ENCODE measurements around the gene UBXN4. TPM values are rescaled to one million over a fixed set of nuclear protein-coding genes. Genes with fewer than 3 reads are reported as not detected.

The UBXN4 gene
- total RNA-seq, 1 donor from 2014 or later, result 58.1 TPM

DNA sequence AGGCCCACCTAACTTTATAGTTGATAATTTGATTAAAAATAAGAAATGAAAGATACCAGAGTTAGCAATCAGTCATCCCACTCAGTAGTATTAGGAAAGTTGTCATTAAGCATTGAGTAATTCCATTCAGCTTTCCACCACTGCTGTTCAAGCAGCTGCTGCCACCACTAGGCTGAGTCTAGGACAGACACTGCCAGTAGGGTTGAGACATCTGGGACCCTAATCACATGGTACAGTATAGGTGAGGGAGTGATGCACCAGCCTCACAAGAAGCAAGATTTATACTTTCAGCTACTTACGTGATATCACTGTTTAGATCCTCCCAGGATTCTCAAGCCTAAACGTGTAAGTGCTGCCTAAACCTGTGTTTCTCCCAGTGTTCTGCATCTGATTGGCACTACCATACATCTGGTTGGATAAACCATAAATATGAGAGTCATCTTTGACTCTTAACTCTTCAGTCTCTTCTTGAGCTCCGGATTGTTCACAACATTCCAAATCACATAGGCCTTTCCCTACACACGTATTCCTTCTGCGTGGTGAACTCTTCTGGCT lies 3.2 kb downstream of the UBXN4 start:
- DNase-seq, result no peak
- H3K4me1 ChIP-seq, result peaks cover 47% of the 10 kb centered on the region
- no peak overlapping the region for H3K27ac ChIP-seq (replicated peaks)
- intact Hi-C loops (cut with micrococcal nuclease), result no loop called here
- TF ChIP-seq, protein P1, sequence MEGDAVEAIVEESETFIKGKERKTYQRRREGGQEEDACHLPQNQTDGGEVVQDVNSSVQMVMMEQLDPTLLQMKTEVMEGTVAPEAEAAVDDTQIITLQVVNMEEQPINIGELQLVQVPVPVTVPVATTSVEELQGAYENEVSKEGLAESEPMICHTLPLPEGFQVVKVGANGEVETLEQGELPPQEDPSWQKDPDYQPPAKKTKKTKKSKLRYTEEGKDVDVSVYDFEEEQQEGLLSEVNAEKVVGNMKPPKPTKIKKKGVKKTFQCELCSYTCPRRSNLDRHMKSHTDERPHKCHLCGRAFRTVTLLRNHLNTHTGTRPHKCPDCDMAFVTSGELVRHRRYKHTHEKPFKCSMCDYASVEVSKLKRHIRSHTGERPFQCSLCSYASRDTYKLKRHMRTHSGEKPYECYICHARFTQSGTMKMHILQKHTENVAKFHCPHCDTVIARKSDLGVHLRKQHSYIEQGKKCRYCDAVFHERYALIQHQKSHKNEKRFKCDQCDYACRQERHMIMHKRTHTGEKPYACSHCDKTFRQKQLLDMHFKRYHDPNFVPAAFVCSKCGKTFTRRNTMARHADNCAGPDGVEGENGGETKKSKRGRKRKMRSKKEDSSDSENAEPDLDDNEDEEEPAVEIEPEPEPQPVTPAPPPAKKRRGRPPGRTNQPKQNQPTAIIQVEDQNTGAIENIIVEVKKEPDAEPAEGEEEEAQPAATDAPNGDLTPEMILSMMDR (IDR thresholded peaks at IDR 0.05; ENCODE audit: borderline replicate concordance), result peak; percentile 25
- H3K9me3 ChIP-seq (replicated peaks), result no peaks in the 10 kb centered on the region
- no peaks in the 10 kb centered on the region for H3K27me3 ChIP-seq (ENCODE audit: low read depth)
- no peak overlapping the region for H3K4me3 ChIP-seq
- H3K36me3 ChIP-seq, result peaks cover 26% of the 10 kb centered on the region

DNA sequence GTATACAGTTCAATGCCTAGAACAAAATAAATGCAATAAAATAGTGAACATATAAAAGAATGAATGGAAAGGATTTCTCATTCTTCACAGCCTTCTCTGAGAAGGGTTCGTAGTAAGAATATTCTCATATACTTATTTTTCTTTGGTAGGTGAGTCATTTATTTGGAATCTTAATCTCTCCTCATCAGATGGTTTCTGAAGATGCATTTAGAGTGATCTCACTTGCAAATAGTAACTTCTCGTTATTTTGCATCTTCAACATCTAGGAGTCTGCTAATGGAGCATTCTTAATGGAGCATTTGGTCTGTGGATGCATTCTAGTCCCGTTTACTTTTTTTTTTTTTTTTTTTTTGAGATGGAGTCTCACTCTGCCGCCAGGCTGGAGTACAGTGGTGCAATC lies 3.9 kb downstream of the UBXN4 start:
- intact Hi-C loops (cut with micrococcal nuclease), result no loop called here
- no peak for DNase-seq
- no peaks in the 10 kb centered on the region for H3K9me3 ChIP-seq (replicated peaks)
- H3K36me3 ChIP-seq, result peaks cover 33% of the 10 kb centered on the region
- no peak overlapping the region for H3K27ac ChIP-seq (replicated peaks)
- H3K4me1 ChIP-seq, result peaks cover 47% of the 10 kb centered on the region
- TF ChIP-seq, protein P1 (IDR thresholded peaks at IDR 0.05; ENCODE audit: borderline replicate concordance), result no peak
- no peaks in the 10 kb centered on the region for H3K27me3 ChIP-seq (ENCODE audit: low read depth)
- H3K4me3 ChIP-seq, result no peak overlapping the region

DNA sequence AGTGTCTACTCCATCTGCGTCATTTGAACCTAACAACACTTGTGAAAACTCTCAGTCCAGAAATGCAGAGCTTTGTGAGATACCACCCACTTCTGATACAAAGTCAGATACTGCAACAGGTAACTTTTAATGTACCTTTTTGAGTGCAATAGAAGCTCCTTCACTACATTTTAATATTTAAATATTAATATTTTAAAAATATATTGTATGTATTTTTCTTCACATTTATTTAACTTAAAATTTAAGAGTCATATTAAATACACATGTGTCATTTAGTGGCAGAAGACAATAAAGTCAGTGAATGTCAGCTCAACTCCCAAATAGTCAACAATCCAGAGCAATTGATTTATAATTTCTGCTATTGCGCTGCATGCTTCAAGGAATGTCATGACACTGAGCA lies 13.9 kb downstream of the UBXN4 start:
- no peak for DNase-seq
- H3K4me3 ChIP-seq, result no peak overlapping the region
- TF ChIP-seq, protein P1 (IDR thresholded peaks at IDR 0.05; ENCODE audit: borderline replicate concordance), result no peak
- H3K36me3 ChIP-seq, result peaks cover 83% of the 10 kb centered on the region
- no peak overlapping the region for H3K27ac ChIP-seq (replicated peaks)
- H3K9me3 ChIP-seq (replicated peaks), result peaks cover 20% of the 10 kb centered on the region
- no peaks in the 10 kb centered on the region for H3K27me3 ChIP-seq (ENCODE audit: low read depth)
- intact Hi-C loops (cut with micrococcal nuclease), result no loop called here
- H3K4me1 ChIP-seq, result no peaks in the 10 kb centered on the region

DNA sequence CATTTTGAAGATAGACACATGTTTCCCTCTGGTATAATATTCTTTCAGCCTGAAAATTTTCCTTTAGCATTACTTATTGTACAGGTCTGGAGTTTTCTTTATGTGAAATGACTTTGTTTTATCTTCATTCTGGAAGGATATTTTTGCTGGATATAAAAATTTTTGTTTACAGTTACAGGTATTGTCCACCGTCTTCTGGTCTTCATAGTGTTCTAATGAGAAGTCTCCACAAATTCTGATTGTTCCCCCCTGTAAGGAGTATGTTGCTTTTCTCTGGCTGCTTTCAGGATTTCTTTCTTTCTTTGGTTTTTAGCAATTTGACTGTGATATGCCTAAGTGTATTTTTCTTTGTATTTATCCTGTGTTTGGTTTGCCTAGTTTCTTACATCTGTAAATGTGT lies 15.0 kb downstream of the UBXN4 start:
- Histone ChIP-seq H3K4me3 (no peak overlapping the region), H3K27me3 (ENCODE audit: low read depth) (no peaks in the 10 kb centered on the region), H3K27ac (replicated peaks) (no peak overlapping the region), H3K9me3 (replicated peaks) (peaks cover 20% of the 10 kb centered on the region), H3K36me3 (peaks cover 93% of the 10 kb centered on the region), H3K4me1 (no peaks in the 10 kb centered on the region)
- intact Hi-C loops (cut with micrococcal nuclease), result no loop called here
- TF ChIP-seq, protein P1 (IDR thresholded peaks at IDR 0.05; ENCODE audit: borderline replicate concordance), result no peak
- no peak for DNase-seq

DNA sequence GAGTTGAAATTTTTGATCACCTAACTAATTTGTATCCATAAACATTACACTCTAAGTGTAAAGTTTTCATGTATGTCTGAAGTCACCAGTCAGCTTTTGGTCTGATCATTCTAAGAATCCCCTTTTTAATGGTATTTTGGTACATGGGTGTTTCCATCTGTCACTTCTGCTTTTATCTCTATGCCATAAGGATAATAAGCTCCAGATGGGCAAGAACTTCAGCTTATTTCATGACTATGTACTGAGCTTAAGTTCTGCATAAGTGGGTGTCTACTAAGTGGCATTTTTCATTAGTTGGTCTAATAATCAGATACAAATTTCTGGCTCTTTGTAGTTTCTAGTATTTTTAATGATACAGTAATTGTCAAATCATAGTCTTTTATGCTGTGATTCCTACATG lies 20.4 kb downstream of the UBXN4 start:
- Histone ChIP-seq H3K36me3 (peaks cover 99% of the 10 kb centered on the region), H3K4me3 (no peak overlapping the region), H3K27ac (replicated peaks) (no peak overlapping the region), H3K4me1 (no peaks in the 10 kb centered on the region), H3K9me3 (replicated peaks) (peaks cover 10% of the 10 kb centered on the region), H3K27me3 (ENCODE audit: low read depth) (no peaks in the 10 kb centered on the region)
- TF ChIP-seq, protein P1 (IDR thresholded peaks at IDR 0.05; ENCODE audit: borderline replicate concordance), result no peak
- no peak for DNase-seq
- intact Hi-C loops (cut with micrococcal nuclease), result no loop called here

Data from left ventricle myocardium inferior (tissue), 1 donor.